NB4 (cell line): ENCODE data around the gene OCRL.

ENCODE experiments used
- CTCF ChIP-seq: IDR thresholded peaks from one replicate; pipeline ENCODE4 v1.5.1; 2012; ENCODE audit warnings: low read depth, low read length
- MYC ChIP-seq: IDR thresholded peaks from 2 replicates; pipeline ENCODE4 v1.6.1; 2011; ENCODE audit warnings: low read depth, low read length
- POLR2A ChIP-seq: IDR thresholded peaks from 2 replicates; pipeline ENCODE4 v1.6.1; 2011; ENCODE audit warnings: mild to moderate bottlenecking; ENCODE audit not compliant: insufficient read length; ENCODE audit errors: extremely low read depth
- TF ChIP-seq, protein P1 (sequence below): IDR thresholded peaks from 2 replicates; pipeline ENCODE4 v1.6.1; 2011; ENCODE audit warnings: low read depth, low read length

DNA sequence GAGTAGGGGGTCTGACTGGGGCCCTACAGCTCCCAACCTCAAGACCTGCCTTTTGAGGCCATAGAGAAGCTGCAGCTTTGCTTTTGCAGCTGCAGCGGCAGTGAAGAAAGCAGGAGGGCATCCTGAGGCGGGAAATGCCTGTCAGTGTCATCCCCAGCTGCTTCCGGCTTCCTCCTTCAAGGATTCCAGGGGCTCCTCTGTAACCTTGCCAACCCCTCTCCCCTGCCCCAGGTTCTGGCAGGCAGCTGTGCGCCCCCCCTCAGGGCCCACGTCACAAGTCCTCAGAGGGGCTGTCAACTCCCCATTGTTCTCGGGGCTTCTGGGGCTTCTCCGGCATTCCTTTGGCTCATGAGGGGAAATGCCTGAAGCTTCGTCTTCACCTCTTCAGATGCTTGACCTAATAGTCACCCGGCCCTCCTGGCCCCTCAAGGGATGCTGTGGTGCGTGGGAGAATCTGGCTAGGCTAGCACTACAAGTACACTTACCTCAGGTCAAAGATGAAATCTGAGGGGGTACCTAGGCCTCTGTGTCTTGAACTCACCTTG lies 82.8 kb downstream of the OCRL start:
- TF ChIP-seq CTCF (no peak), POLR2A (no peak), MYC (no peak)
- TF ChIP-seq, protein P1, sequence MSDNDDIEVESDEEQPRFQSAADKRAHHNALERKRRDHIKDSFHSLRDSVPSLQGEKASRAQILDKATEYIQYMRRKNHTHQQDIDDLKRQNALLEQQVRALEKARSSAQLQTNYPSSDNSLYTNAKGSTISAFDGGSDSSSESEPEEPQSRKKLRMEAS = no peak
